BJ (cell line): ENCODE data around the gene FAM3C. TPM values are rescaled to one million over a fixed set of nuclear protein-coding genes. Genes with fewer than 3 reads are reported as not detected.

ENCODE experiments used
- CTCF ChIA-PET: fragments of 350-600 bp; formaldehyde crosslinking; extraction: SDS; loops from one replicate; lab custom pipeline; 2021; ENCODE audit warnings: antibody characterized with exemption, inconsistent platforms; lab: Yijun Ruan, JAX
- POLR2A ChIA-PET: fragments of 300-600 bp; sonication (Branson Sonifier 250); formaldehyde crosslinking; extraction: SDS; loops from one replicate; lab custom pipeline; 2021; ENCODE audit warnings: antibody characterized with exemption; lab: Charles Lee
- DNase-seq: peaks from one replicate; pipeline ENCODE4 v3.0.0-alpha.2; 2011; ENCODE audit warnings: low read depth
- H3K27me3 ChIP-seq: 2 replicates; pipeline ENCODE4 v1.6.0; 2011; ENCODE audit warnings: low read length; ENCODE audit not compliant: control insufficient read depth, insufficient read depth
- H3K36me3 ChIP-seq: 2 replicates; pipeline ENCODE4 v1.5.1; 2011; ENCODE audit warnings: low read length; ENCODE audit not compliant: control insufficient read depth, insufficient read depth
- H3K4me3 ChIP-seq: 2 replicates; pipeline ENCODE4 v1.5.1; 2011; ENCODE audit warnings: low read depth, mild to moderate bottlenecking, control low read depth, low read length
- polyA plus RNA-seq: library from polyadenylated mRNA; depleted of rRNA; stranded (reverse); fragments of >200 nt; gene quantifications from 2 replicates; pipeline ENCODE4 v1.2.3, GENCODE V29; 2011
- TF ChIP-seq, protein P1 (sequence below): IDR thresholded peaks from 2 replicates; pipeline ENCODE4 v1.5.1; 2011; ENCODE audit warnings: low read depth, mild to moderate bottlenecking, control low read depth, inconsistent platforms, low read length, moderate library complexity; ENCODE audit not compliant: insufficient read depth

Gene FAM3C
- polyA plus RNA-seq, 1 experiment: 13.1 TPM

GRCh38 chr7:121383235-121383910 is 12.7 kb downstream of the FAM3C start:
- Histone ChIP-seq H3K4me3 (no peak overlapping the region), H3K36me3 (no peaks in the 10 kb centered on the region; the same call in 1 of the 2 replicates), H3K27me3 (no peaks in the 10 kb centered on the region)
- ChIA-PET CTCF (interaction anchor here (0.7 to 3.0 kb wide), 3 partner anchors 12 to 170 kb away, joined by 3 to 14 read pairs (median 3); partner anchors contain the start of gene FAM3C), POLR2A (no interaction called here)
- DNase-seq: no peak
- TF ChIP-seq, protein P1, sequence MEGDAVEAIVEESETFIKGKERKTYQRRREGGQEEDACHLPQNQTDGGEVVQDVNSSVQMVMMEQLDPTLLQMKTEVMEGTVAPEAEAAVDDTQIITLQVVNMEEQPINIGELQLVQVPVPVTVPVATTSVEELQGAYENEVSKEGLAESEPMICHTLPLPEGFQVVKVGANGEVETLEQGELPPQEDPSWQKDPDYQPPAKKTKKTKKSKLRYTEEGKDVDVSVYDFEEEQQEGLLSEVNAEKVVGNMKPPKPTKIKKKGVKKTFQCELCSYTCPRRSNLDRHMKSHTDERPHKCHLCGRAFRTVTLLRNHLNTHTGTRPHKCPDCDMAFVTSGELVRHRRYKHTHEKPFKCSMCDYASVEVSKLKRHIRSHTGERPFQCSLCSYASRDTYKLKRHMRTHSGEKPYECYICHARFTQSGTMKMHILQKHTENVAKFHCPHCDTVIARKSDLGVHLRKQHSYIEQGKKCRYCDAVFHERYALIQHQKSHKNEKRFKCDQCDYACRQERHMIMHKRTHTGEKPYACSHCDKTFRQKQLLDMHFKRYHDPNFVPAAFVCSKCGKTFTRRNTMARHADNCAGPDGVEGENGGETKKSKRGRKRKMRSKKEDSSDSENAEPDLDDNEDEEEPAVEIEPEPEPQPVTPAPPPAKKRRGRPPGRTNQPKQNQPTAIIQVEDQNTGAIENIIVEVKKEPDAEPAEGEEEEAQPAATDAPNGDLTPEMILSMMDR: no peak

GRCh38 chr7:121382473-121382872 is 13.6 kb downstream of the FAM3C start:
- ChIA-PET CTCF (interaction anchor here (3.0 kb wide), 1 partner anchor 13 kb away, joined by 14 read pairs; the partner anchor contains the start of gene FAM3C), POLR2A (no interaction called here)
- no peaks in the 10 kb centered on the region; the same call in 1 of the 2 replicates for H3K36me3 ChIP-seq

GRCh38 chr7:121379930-121380329 is 16.2 kb downstream of the FAM3C start:
- Histone ChIP-seq H3K27me3 (no peaks in the 10 kb centered on the region), H3K4me3 (no peak overlapping the region), H3K36me3 (peaks cover 1% of the 10 kb centered on the region; the same call in 1 of the 2 replicates)
- ChIA-PET POLR2A (no interaction called here), CTCF (interaction anchor here (1.2 to 2.8 kb wide), 3 partner anchors 9 to 16 kb away, joined by 8 to 14 read pairs (median 10); partner anchors contain the start of gene FAM3C)
- DNase-seq: no peak
- TF ChIP-seq, protein P1: no peak

More at GRCh38 chr7:121382473-121382872, 13.6 kb downstream of the FAM3C start:
- H3K4me3 ChIP-seq: no peak overlapping the region
- DNase-seq: no peak
- H3K27me3 ChIP-seq: no peaks in the 10 kb centered on the region
- TF ChIP-seq, protein P1: no peak

- no peak for DNase-seq
- ChIA-PET POLR2A (no interaction called here), CTCF (interaction anchor here (1.0 kb wide), 1 partner anchor 167 kb away, joined by 3 read pairs; no protein-coding TSS in a partner anchor)
- Histone ChIP-seq H3K27me3 (no peaks in the 10 kb centered on the region), H3K4me3 (no peak overlapping the region), H3K36me3 (peaks cover 1% of the 10 kb centered on the region; the same call in 1 of the 2 replicates)
- TF ChIP-seq, protein P1: no peak
Observed at GRCh38 chr7:121376979-121377378, 19.1 kb downstream of the FAM3C start.

DNA sequence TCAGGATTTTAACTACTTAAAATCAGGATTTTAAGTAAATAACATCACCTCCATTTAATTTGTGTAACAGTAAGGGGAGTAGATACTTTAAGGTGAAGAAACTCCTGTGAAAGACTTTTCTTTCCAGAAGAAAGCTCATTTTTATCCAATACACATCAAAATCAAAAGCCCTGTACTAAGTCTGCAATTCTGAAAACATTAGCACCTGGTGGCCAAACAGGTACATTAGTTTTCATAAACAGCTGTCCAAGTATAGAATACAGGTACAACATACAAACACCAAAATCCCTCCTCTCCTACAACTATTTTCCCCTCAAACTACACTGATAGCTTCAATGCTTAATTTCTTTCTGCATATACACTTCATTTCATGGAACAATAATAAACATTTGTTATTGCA is 22.9 kb downstream of the FAM3C start:
- TF ChIP-seq, protein P1: no peak
- ChIA-PET POLR2A (no interaction called here), CTCF (interaction anchor here (0.6 to 2.3 kb wide), 7 partner anchors 22 to 621 kb away, joined by 3 to 13 read pairs (median 3); partner anchors contain the start of gene FAM3C)
- no peak for DNase-seq
- Histone ChIP-seq H3K4me3 (no peak overlapping the region), H3K27me3 (no peaks in the 10 kb centered on the region), H3K36me3 (0 out of 2 replicates have a peak, but pooled peaks cover 1% of the 10 kb centered on the region)
